H1 (cell line): Measurements from ENCODE around the gene SIGLEC10. TPM values are rescaled to one million over a fixed set of nuclear protein-coding genes. Genes with fewer than 3 reads are reported as not detected.

Source experiments
- ASH2L ChIP-seq: fragments of 200-600, 300-600 bp; sonication (generic); IDR thresholded peaks from one replicate; pipeline ENCODE4 v1.7.1; 2017; ENCODE audit warnings: low read length
- RBBP5 ChIP-seq: IDR thresholded peaks from 2 replicates; pipeline ENCODE4 v1.7.1; 2012; ENCODE audit warnings: low read depth, mild to moderate bottlenecking, inconsistent platforms, low read length, moderate library complexity, borderline replicate concordance
- SIX5 ChIP-seq: IDR thresholded peaks from 2 replicates; pipeline ENCODE4 v1.6.1; 2011; ENCODE audit warnings: mild to moderate bottlenecking, low read depth, low read length
- polyA plus RNA-seq, 7 experiments: library from polyadenylated mRNA; depleted of rRNA in 3 of 7; stranded (reverse) in 5 of 7; unstranded in 2 of 7; fragments of >200 nt in 5 of 7; fragments of 200-250 nt in 2 of 7; gene quantifications; 1 replicate in 5 of 7; 2 replicates in 1 of 7; 4 replicates in 1 of 7; pipeline versions ENCODE4 v1.2.1 to v1.2.3, GENCODE V29; 2011 to 2013; ENCODE audit warnings: missing spikeins in 2 of 7, mixed read lengths in 2 of 7
- total RNA-seq: library from RNA; stranded (reverse); fragmentation: NEBNext Ultra II Directional; extraction: Animal tissue kit (Norgen Biotek cat#: 25700); gene quantifications from 2 replicates; pipeline ENCODE4 v1.2.1, GENCODE V29; 2021

SIGLEC10 gene
- total and polyA plus RNA-seq, 2 of the 8 experiments (the other 6 are each of a cell fraction or from before 2014, with no cell fraction given) = 0.06 TPM; not detected in 1

DNA sequence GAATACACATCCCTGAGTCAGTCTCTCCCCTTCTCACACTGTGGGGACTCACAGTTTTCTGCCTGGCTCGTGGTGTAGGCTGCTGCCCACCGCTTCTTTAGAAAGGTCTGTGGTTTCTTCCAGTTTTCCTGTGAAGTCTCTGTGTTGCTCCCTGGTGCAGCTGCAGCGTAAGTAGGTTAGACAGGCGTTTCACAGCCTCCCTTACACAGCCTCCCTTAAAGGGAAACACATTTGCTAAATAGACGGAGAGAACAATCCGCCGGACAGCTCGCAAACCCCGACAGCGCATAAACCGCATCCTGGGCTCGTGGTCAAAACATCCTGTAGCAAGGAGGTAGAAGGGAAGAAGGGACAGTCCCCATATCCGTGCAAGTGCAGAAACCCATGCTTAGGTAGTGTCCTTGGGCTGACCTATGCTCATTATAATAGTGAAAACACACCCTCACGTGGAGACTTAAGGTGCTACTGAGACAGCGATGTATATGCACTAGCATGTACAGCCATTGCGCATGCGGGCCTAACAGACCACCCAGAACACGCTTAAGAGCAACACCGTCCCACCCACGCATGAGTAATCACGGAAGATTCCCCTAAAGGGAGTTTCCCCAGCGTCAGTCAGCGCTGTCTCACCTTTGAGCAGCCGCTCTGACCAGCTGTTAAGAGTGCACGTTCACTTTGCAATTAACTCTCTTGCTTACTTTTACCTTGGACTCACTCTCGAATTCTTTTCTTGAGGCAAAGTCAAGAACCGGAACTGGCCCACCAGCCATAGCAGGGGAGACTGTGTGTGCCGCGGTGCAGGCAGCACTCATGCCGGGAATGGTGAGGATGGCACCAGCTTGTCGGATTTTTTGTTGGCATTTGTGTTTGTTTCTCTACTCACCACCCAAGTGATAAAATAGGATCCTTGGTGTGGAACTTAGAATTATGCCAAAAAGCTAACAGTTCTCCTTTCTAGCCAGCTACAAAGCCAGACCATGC, 24.3 kb upstream of the SIGLEC10 start (continued):
- TF ChIP-seq RBBP5 = no peak
- no peak for TF ChIP-seq SIX5
- no peak for TF ChIP-seq ASH2L
- TF ChIP-seq, all 59 proteins: peak for 0
